PFSK-1 (cell line): Measurements from ENCODE around the gene TMIE.

Experiments
- FOXP2 ChIP-seq: optimal IDR thresholded peaks from 2 replicates; pipeline ENCODE3; 2011; ENCODE audit warnings: borderline replicate concordance, control low read depth, inconsistent platforms; ENCODE audit not compliant: insufficient read depth; ENCODE audit errors: extremely low read length, extremely low read depth
- POLR2AphosphoS5 ChIP-seq: IDR thresholded peaks from 2 replicates; pipeline ENCODE4 v1.6.1; 2012; ENCODE audit warnings: low read depth, mild to moderate bottlenecking, control low read depth, low read length, moderate library complexity
- SIN3A ChIP-seq: IDR thresholded peaks from 2 replicates; pipeline ENCODE4 v1.6.1; 2012; ENCODE audit warnings: mild to moderate bottlenecking, low read length, moderate library complexity, borderline replicate concordance; ENCODE audit not compliant: insufficient read depth
- TAF1 ChIP-seq: IDR thresholded peaks from 2 replicates; pipeline ENCODE4 v1.6.1; 2012; ENCODE audit warnings: low read length, control low read depth, borderline replicate concordance; ENCODE audit not compliant: insufficient read depth
- TF ChIP-seq, protein P1 (sequence below), 2 experiments: IDR thresholded peaks; 2 replicates each; pipeline versions ENCODE4 v1.6.1 to v1.8.0; 2011 to 2012; ENCODE audit warnings: low read depth in 2 of 2, low read length in 2 of 2, control low read depth in 1 of 2, inconsistent platforms in 1 of 2, mild to moderate bottlenecking in 1 of 2, moderate library complexity in 1 of 2; ENCODE audit not compliant: insufficient read depth in 1 of 2

DNA sequence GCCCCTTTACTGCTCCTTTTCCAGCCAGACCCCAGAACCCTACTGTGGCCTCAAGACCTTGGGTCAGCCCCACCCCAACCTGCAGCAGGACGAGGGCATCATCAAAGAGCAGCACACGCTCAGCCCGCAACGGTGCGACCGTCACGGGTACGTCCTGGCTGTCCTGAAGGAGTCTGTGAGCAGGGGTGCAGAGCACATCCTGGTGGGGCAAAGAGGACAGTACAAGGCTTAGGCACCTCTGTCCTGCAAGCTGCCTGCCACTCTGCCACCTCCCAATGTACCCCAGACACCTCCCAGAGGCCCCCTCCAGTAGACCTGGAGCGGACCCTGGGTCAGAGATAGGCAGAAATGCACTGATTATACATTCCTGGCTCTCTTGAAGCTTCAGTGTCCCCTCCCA lies 15.7 kb upstream of the TMIE start:
- TF ChIP-seq, protein P1, sequence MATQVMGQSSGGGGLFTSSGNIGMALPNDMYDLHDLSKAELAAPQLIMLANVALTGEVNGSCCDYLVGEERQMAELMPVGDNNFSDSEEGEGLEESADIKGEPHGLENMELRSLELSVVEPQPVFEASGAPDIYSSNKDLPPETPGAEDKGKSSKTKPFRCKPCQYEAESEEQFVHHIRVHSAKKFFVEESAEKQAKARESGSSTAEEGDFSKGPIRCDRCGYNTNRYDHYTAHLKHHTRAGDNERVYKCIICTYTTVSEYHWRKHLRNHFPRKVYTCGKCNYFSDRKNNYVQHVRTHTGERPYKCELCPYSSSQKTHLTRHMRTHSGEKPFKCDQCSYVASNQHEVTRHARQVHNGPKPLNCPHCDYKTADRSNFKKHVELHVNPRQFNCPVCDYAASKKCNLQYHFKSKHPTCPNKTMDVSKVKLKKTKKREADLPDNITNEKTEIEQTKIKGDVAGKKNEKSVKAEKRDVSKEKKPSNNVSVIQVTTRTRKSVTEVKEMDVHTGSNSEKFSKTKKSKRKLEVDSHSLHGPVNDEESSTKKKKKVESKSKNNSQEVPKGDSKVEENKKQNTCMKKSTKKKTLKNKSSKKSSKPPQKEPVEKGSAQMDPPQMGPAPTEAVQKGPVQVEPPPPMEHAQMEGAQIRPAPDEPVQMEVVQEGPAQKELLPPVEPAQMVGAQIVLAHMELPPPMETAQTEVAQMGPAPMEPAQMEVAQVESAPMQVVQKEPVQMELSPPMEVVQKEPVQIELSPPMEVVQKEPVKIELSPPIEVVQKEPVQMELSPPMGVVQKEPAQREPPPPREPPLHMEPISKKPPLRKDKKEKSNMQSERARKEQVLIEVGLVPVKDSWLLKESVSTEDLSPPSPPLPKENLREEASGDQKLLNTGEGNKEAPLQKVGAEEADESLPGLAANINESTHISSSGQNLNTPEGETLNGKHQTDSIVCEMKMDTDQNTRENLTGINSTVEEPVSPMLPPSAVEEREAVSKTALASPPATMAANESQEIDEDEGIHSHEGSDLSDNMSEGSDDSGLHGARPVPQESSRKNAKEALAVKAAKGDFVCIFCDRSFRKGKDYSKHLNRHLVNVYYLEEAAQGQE (IDR thresholded peaks at IDR 0.05; ENCODE audit: insufficient read depth in 1 of 2, low read depth in 2 of 2, low read length in 2 of 2) = no peak
- TF ChIP-seq TAF1 (no peak), SIN3A (no peak), FOXP2 (no peak), POLR2AphosphoS5 (no peak)
